MM.1S (cell line): ENCODE results near the gene ZNF333.

Experiments
- DNase-seq: peaks from one replicate; pipeline ENCODE4 v3.0.0-alpha.2; 2015
- H2AFZ ChIP-seq: fragments of 300-600 bp; sonication (generic); 2 replicates; pipeline ENCODE4 v1.6.0; 2016; ENCODE audit warnings: antibody characterized with exemption, low read length
- H3F3A ChIP-seq: fragments of 300-600 bp; sonication (generic); 2 replicates; pipeline ENCODE4 v1.6.1; 2016; ENCODE audit warnings: mild to moderate bottlenecking, antibody characterized with exemption, low read length, moderate library complexity, mixed read lengths; ENCODE audit not compliant: insufficient read depth
- H3K27ac ChIP-seq: fragments of 300-600 bp; sonication (generic); 2 replicates; pipeline ENCODE4 v1.5.1; 2016; ENCODE audit warnings: mild to moderate bottlenecking, low read length
- H3K27me3 ChIP-seq: fragments of 300-600 bp; sonication (generic); replicated peaks from 2 replicates; pipeline ENCODE4 v1.6.0; 2016; ENCODE audit warnings: low read length; ENCODE audit not compliant: insufficient read depth
- H3K36me3 ChIP-seq: fragments of 300-600 bp; sonication (generic); replicated peaks from 2 replicates; pipeline ENCODE4 v1.6.1; 2016; ENCODE audit warnings: mild to moderate bottlenecking, low read length, mixed read lengths; ENCODE audit not compliant: insufficient read depth
- H3K4me1 ChIP-seq: fragments of 300-600 bp; sonication (generic); 2 replicates; pipeline ENCODE4 v1.6.1; 2016; ENCODE audit warnings: low read length, mixed read lengths
- H3K4me2 ChIP-seq: fragments of 300-600 bp; sonication (generic); 2 replicates; pipeline ENCODE4 v1.6.0; 2016; ENCODE audit warnings: low read depth, low read length
- H3K4me3 ChIP-seq: fragments of 300-600 bp; sonication (generic); 2 replicates; pipeline ENCODE4 v1.5.1; 2016; ENCODE audit warnings: low read length, mixed read lengths
- H3K79me2 ChIP-seq: fragments of 300-600 bp; sonication (generic); 2 replicates; pipeline ENCODE4 v1.6.1; 2016; ENCODE audit warnings: mixed run types, low read length, mixed read lengths
- H3K9ac ChIP-seq: fragments of 300-600 bp; sonication (generic); 2 replicates; pipeline ENCODE4 v1.6.1; 2016; ENCODE audit warnings: low read length, mixed read lengths
- H3K9me2 ChIP-seq: fragments of 300-600 bp; sonication (generic); replicated peaks from 2 replicates; pipeline ENCODE4 v1.6.1; 2016; ENCODE audit warnings: mild to moderate bottlenecking, low read length, mixed read lengths; ENCODE audit not compliant: insufficient read depth
- H3K9me3 ChIP-seq: fragments of 300-600 bp; sonication (generic); replicated peaks from 2 replicates; pipeline ENCODE4 v1.6.1; 2016; ENCODE audit warnings: mild to moderate bottlenecking, low read length, mixed read lengths; ENCODE audit not compliant: insufficient read depth
- H4K20me1 ChIP-seq: fragments of 300-600 bp; sonication (generic); 2 replicates; pipeline ENCODE4 v1.6.1; 2016; ENCODE audit warnings: mild to moderate bottlenecking, low read length, moderate library complexity, mixed read lengths; ENCODE audit not compliant: insufficient read depth
- EZH2 ChIP-seq: fragments of 300-600 bp; sonication (generic); optimal IDR thresholded peaks from 2 replicates; pipeline ENCODE3; 2017; ENCODE audit warnings: low read depth, mild to moderate bottlenecking, antibody characterized with exemption, low read length, mixed read lengths
- EZH2phosphoT487 ChIP-seq: fragments of 300-600 bp; sonication (generic); IDR thresholded peaks from 2 replicates; pipeline ENCODE4 v1.6.1; 2018; ENCODE audit warnings: antibody characterized with exemption, low read length
- TF ChIP-seq, protein P1 (sequence below): fragments of 300-600 bp; sonication (generic); IDR thresholded peaks from 2 replicates; pipeline ENCODE4 v1.5.1; 2016; ENCODE audit warnings: antibody characterized with exemption, low read length, mixed read lengths

Gene ZNF333

DNA sequence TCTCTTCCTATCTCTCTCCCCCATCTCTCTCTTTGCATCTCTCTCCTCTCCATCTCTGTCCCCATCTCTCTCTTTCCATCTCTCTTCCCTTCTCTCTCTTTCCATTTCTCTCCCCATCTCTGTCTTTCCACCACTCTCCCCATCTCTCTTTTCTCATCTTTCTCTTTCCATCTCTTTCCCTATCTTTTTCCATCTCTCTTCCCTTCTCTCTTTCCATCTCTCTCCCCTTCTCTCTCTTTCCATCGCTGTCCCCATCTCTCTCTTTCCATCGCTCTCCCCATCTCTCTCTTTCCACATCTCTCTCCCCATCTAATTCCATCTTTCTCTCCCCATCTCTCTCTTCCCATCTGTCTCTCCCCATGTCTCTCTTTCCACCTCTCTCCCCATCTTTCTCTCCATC is 39.7 kb upstream of the ZNF333 start:
- H4K20me1 ChIP-seq: no peaks in the 10 kb centered on the region
- H3K9me3 ChIP-seq: no peaks in the 10 kb centered on the region
- no peak for DNase-seq
- H3K36me3 ChIP-seq: no peaks in the 10 kb centered on the region
- no peak for TF ChIP-seq EZH2
- TF ChIP-seq, protein P1, sequence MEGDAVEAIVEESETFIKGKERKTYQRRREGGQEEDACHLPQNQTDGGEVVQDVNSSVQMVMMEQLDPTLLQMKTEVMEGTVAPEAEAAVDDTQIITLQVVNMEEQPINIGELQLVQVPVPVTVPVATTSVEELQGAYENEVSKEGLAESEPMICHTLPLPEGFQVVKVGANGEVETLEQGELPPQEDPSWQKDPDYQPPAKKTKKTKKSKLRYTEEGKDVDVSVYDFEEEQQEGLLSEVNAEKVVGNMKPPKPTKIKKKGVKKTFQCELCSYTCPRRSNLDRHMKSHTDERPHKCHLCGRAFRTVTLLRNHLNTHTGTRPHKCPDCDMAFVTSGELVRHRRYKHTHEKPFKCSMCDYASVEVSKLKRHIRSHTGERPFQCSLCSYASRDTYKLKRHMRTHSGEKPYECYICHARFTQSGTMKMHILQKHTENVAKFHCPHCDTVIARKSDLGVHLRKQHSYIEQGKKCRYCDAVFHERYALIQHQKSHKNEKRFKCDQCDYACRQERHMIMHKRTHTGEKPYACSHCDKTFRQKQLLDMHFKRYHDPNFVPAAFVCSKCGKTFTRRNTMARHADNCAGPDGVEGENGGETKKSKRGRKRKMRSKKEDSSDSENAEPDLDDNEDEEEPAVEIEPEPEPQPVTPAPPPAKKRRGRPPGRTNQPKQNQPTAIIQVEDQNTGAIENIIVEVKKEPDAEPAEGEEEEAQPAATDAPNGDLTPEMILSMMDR: no peak
- no peak for TF ChIP-seq EZH2phosphoT487
- H3K79me2 ChIP-seq: no peaks in the 10 kb centered on the region
- H3K4me3 ChIP-seq: no peak overlapping the region
- H3K4me1 ChIP-seq: no peaks in the 10 kb centered on the region
- H3K27me3 ChIP-seq: peaks cover 62% of the 10 kb centered on the region
- no peak overlapping the region for H3K9ac ChIP-seq
- no peak overlapping the region for H3K4me2 ChIP-seq
- H3K27ac ChIP-seq: no peak overlapping the region
- no peaks in the 10 kb centered on the region for H3K9me2 ChIP-seq
- no peaks in the 10 kb centered on the region for H3F3A ChIP-seq
- H2AFZ ChIP-seq: no peak overlapping the region

DNA sequence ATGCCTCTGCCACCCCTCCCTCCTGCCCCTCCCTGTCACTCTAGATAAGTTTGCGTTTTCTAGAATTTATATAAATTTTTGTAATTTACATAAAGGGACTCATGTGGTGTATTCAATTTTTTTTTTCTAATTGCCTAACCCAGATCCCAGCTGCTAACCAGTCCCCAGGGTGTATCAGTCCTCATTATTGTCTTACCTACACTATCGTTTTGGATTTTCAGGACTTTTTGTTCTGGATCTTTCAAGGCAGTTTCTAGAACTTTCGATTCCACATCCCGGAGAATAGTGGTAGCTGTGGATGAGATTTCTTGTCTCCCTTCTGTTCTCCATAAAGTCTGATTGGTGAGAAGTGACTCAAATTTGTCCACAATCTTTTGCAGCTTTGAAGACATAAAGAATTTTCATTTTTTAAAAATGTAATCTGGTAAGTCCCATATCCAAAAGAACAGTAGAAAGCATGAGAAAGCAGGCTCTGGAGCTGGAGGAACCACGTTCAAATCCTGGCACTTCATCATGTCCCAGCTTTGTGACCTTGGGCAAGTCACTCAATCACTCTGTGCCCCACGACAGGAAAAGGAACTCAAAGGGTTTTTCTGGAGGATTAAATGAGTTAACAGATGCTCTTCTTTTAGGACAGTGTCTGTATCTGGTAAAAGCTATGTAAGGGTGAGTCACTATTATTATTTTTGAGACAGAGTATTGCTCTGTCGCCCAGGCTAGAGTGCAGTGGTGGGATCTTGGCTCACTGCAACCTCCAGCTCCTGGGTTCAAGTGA is 34.9 kb upstream of the ZNF333 start:
- Histone ChIP-seq H2AFZ (no peak overlapping the region), H3K4me3 (no peak overlapping the region), H3K9me2 (no peaks in the 10 kb centered on the region), H4K20me1 (no peaks in the 10 kb centered on the region), H3K4me2 (no peak overlapping the region), H3K9ac (no peak overlapping the region), H3K4me1 (no peaks in the 10 kb centered on the region), H3K27me3 (peaks cover 70% of the 10 kb centered on the region), H3K27ac (no peak overlapping the region), H3F3A (no peaks in the 10 kb centered on the region), H3K9me3 (no peaks in the 10 kb centered on the region), H3K79me2 (no peaks in the 10 kb centered on the region), H3K36me3 (no peaks in the 10 kb centered on the region)
- DNase-seq: no peak
- no peak for TF ChIP-seq EZH2phosphoT487
- TF ChIP-seq, protein P1: no peak
- TF ChIP-seq EZH2: no peak

DNA sequence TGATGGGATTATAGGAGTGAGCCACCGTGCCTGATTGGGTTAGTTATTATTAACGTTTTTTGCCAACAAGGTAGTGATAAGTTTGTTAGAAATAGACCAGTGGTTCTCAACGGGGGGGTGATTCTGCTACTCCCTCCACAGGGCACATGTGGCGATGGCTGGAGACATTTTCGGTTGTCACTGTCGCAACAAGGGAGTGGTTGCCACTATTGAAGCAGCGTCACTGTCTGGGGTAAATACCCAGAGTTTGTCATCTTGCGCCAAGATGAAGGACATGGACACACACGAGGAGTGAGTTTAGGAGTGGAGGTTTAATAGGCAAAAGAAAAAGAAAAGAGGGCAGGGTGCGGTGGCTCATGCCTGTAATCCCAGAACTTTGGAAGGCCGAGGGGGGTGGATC is 34.1 kb upstream of the ZNF333 start:
- Histone ChIP-seq H3K4me1 (no peaks in the 10 kb centered on the region), H3K9me2 (no peaks in the 10 kb centered on the region), H3K79me2 (no peaks in the 10 kb centered on the region), H2AFZ (no peak overlapping the region), H3K4me3 (no peak overlapping the region), H3K27ac (no peak overlapping the region), H3F3A (no peaks in the 10 kb centered on the region), H3K9me3 (no peaks in the 10 kb centered on the region), H3K4me2 (no peak overlapping the region), H3K36me3 (no peaks in the 10 kb centered on the region), H4K20me1 (no peaks in the 10 kb centered on the region), H3K27me3 (peaks cover 76% of the 10 kb centered on the region), H3K9ac (no peak overlapping the region)
- TF ChIP-seq EZH2phosphoT487: no peak
- TF ChIP-seq EZH2: no peak
- TF ChIP-seq, protein P1: no peak
- no peak for DNase-seq
